GM20000 (cell line): Measurements from ENCODE around the gene MSANTD2.

Source experiments
- DNase-seq: peaks from one replicate; pipeline ENCODE4 v3.0.0; 2012; ENCODE audit warnings: low spot score
- TF ChIP-seq, protein P1 (sequence below): IDR thresholded peaks from 2 replicates; pipeline ENCODE4 v1.5.1; 2012; ENCODE audit warnings: mild to moderate bottlenecking, control low read depth; ENCODE audit errors: extremely low read depth, missing control alignments

Gene MSANTD2

DNA sequence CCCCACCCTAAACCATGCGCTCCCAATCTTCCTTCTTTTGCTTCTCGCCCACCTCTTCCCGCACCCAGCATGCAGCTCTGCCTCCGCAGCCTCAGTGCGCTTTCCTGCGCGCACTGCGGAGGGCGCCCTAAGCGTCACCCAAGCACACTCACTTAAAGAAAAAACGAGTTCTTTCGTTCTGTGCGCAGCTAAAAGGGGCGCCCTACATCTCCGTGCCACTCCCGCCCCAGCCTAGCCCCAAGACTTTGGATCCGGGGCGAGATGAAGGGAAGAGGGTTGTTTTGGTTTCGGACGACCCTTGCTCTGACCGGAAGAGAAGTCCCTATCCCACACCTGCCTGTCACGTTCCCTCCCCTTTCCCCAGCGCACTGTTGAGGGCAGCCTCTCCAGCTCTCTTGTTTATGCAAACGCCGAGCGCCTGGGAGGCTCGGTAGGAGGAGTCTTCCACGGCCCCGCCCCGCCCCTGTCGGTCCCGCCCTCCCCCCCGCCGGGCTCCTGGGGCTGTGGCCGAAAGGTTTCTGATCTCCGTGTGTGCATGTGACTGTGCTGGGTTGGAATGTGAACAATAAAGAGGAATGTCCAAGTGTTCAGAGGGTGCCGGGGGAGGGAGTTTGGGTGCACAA, 53.5 kb downstream of the MSANTD2 start:
- TF ChIP-seq, protein P1, sequence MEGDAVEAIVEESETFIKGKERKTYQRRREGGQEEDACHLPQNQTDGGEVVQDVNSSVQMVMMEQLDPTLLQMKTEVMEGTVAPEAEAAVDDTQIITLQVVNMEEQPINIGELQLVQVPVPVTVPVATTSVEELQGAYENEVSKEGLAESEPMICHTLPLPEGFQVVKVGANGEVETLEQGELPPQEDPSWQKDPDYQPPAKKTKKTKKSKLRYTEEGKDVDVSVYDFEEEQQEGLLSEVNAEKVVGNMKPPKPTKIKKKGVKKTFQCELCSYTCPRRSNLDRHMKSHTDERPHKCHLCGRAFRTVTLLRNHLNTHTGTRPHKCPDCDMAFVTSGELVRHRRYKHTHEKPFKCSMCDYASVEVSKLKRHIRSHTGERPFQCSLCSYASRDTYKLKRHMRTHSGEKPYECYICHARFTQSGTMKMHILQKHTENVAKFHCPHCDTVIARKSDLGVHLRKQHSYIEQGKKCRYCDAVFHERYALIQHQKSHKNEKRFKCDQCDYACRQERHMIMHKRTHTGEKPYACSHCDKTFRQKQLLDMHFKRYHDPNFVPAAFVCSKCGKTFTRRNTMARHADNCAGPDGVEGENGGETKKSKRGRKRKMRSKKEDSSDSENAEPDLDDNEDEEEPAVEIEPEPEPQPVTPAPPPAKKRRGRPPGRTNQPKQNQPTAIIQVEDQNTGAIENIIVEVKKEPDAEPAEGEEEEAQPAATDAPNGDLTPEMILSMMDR: peak; percentile 85
- DNase-seq: peak; percentile 96

DNA sequence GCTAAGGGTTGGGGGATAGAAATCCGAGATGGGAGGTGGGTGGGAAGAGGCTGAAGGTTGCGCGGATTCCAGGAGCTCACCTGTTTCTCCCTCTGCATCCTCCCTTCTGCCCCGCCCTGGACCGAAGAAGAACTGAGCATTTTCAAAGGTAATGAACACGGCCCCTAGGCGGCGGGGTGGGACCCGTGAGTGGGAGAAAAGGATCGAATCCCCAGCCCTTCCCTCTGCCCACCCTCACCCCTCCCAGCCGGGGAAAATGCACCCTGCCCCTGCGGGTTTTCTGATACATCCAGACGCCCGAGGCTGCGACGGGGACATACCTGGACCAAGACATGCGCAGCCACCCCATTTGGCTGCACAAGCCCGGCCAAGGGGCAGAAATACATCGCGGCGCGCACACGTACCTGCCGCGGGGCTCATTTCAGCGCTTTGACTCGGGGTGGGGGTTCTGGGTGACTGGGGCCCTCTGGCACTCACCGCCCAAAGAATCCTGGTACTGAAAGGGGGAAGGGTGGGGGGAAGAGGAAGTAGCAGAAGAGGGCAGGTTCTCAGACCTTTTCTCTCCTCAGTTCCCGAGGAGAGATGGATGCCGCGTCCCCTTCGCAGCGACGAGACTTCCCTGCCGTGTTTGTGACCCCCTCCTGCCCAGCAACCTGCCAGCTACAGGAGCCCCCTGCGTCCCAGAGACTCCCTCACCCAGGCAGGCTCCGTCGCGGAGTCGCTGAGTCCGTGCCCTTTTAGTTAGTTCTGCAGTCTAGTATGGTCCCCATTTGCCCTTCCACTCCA, 54.2 kb downstream of the MSANTD2 start:
- TF ChIP-seq, protein P1: peak; percentile 36
- DNase-seq: peak; percentile 81

DNA sequence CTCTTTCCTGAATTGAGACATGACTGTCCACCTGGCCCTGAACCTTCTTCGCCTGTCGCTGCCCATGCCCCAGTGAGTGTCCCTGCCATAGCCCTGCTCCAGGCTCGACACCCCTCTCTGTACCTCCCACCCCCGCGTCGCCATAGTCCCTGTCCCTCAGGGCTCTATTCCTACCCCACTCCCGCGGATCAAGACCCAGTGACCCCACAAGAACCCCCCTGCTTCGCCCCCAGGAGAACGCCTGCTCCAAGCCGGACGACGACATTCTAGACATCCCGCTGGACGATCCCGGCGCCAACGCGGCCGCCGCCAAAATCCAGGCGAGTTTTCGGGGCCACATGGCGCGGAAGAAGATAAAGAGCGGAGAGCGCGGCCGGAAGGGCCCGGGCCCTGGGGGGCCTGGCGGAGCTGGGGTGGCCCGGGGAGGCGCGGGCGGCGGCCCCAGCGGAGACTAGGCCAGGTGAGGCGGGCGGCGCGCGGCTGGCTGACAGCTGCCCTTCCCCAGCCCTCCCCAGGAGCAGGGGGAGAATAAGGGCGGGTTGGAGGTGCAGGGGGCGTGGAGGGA, 54.9 kb downstream of the MSANTD2 start:
- DNase-seq: peak; percentile 12
- TF ChIP-seq, protein P1: no peak

DNA sequence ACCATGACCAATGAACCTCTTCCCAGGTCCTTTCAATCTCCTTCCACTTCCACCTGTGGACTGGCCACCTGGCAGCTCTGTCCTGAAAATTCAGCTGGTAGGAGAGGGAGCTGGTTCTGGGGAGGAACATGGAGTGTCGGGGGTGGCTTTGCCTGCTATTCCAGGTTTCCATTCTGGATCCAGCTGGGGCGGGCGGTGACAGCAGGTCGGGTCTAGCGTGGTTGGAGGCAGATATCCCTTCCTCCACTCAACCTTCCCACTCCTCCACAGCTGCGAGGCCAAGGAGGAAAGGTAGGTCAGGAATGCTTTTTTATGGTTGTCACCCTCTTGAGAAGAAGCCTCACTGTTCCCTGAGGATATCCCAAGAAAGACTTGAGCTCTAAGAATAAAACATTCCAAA, 57.2 kb downstream of the MSANTD2 start:
- TF ChIP-seq, protein P1: no peak
- no peak for DNase-seq

DNA sequence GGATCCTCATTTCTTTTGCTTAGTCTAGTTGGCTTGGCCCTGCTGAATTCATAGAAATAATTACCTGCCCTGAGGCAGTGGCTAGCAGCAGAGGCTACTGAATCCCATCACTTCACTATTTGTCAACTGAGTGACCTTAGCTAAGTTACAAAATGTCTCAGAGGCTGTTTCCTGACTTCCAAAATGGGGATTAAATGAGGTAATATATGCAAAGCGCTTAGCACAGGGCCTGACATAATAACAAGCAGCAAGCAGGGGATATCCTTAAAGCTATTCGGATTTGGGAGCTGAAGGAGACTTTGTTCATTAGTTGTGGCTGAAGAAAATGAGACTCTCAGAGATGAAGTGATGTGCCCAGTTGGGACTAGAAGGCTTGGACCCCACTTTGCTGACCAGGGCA, 57.7 kb downstream of the MSANTD2 start:
- TF ChIP-seq, protein P1: no peak
- DNase-seq: peak; percentile 13

DNA sequence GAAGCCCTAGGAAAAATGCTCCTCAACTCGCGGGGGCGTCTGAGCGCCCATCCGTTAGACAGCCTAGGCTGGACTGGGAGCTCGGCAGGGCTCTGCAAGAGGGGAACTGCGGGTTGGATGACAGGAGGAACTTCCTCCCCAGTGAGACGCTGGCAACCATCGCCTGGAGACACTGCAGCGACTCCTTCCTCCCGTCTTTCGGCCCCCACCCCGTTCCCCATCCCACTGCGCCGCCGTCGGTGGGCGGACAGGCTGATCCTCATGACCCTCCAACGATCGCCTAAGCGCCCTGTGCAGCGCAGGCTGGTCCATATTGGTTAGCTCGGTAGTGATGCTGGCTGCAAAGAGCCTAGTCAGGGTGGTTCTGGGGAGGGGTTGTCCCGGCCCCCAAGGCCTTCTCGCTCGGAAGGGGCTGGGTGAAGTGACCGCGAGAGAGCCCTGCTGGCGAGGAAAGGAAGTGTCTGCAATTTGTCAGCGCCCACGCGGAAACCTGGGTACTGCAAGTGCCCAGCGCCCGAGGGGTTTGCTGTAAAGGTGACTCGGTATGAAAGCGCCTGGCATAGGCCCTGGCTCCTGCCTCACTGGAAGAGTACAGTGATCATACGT, 59.8 kb downstream of the MSANTD2 start:
- peak; percentile 75 for DNase-seq
- TF ChIP-seq, protein P1: peak; percentile 32
